GM06990 (cell line): Measurements from ENCODE around the gene DSG3.
A peak's percentile ranks its signal among the peaks of the same experiment; 100 is the strongest.

Experiments used
- DNase-seq: peaks from one replicate; pipeline ENCODE4 v3.0.0-alpha.2; 2011; ENCODE audit not compliant: insufficient read length; ENCODE audit errors: extremely low read depth
- H3K27me3 ChIP-seq: replicated peaks from 2 replicates; pipeline ENCODE4 v1.6.0; 2011; ENCODE audit warnings: low read length; ENCODE audit not compliant: control insufficient read depth, insufficient read depth
- H3K36me3 ChIP-seq: 2 replicates; pipeline ENCODE4 v1.5.1; 2011; ENCODE audit warnings: low read length; ENCODE audit not compliant: control insufficient read depth, insufficient read depth
- H3K4me3 ChIP-seq: replicated peaks from 2 replicates; pipeline ENCODE4 v1.5.1; 2011; ENCODE audit warnings: low read depth, mild to moderate bottlenecking, control low read depth, low read length
- TF ChIP-seq, protein P1 (sequence below): IDR thresholded peaks from 2 replicates; pipeline ENCODE4 v1.5.1; 2011; ENCODE audit warnings: low read length, control low read depth, mild to moderate bottlenecking, inconsistent platforms; ENCODE audit not compliant: insufficient read depth, poor library complexity, severe bottlenecking

Gene DSG3

DNA sequence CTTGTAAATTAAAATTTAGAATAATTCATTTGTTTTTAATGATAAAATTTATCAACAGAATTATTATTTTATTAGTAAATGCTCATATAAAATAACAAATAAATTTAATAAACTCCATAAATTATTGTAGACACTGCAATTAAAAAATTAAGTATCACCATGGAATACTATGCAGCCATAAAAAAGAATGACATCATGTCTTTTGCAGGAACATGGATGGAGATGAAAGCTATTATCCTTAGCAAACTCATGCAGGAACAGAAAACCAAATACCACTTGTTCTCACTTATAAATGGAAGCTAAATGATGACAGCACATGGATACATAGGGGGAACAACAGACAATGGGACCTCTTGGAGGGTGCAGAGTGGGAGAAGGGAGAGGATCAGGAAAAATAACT is 29.7 kb upstream of the DSG3 start:
- no peak for DNase-seq
- TF ChIP-seq, protein P1, sequence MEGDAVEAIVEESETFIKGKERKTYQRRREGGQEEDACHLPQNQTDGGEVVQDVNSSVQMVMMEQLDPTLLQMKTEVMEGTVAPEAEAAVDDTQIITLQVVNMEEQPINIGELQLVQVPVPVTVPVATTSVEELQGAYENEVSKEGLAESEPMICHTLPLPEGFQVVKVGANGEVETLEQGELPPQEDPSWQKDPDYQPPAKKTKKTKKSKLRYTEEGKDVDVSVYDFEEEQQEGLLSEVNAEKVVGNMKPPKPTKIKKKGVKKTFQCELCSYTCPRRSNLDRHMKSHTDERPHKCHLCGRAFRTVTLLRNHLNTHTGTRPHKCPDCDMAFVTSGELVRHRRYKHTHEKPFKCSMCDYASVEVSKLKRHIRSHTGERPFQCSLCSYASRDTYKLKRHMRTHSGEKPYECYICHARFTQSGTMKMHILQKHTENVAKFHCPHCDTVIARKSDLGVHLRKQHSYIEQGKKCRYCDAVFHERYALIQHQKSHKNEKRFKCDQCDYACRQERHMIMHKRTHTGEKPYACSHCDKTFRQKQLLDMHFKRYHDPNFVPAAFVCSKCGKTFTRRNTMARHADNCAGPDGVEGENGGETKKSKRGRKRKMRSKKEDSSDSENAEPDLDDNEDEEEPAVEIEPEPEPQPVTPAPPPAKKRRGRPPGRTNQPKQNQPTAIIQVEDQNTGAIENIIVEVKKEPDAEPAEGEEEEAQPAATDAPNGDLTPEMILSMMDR = no peak
- no peak overlapping the region for H3K4me3 ChIP-seq

DNA sequence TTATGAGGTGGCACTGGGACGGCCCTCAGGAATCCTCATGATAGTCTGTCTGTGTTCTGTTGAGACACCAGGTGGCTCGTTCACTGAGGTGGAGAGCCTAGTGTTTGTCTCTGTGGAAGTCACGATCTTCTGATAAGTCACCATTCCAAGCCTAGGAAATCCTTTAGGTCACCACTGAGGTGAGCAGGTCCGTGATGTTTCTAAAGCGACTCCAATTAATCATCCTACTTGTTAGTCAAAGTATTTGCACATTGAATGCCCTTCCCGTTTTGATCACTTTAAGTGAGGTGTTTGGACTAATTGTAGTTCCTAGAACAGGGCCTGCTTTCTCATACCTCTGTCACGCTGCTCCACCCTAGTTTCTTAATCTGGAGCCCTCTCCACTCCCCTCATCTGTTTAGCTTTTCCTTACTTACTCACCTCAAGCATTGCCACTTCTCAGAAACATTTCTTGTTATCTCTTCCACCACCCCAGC is 28.0 kb upstream of the DSG3 start:
- no peak for DNase-seq
- TF ChIP-seq, protein P1 = no peak
- Histone ChIP-seq H3K27me3 (no peaks in the 10 kb centered on the region), H3K4me3 (no peak overlapping the region), H3K36me3 (no peaks in the 10 kb centered on the region)

More for the DNA sequence above, 29.7 kb upstream of the DSG3 start:
- Histone ChIP-seq H3K36me3 (no peaks in the 10 kb centered on the region), H3K27me3 (no peaks in the 10 kb centered on the region)

DNA sequence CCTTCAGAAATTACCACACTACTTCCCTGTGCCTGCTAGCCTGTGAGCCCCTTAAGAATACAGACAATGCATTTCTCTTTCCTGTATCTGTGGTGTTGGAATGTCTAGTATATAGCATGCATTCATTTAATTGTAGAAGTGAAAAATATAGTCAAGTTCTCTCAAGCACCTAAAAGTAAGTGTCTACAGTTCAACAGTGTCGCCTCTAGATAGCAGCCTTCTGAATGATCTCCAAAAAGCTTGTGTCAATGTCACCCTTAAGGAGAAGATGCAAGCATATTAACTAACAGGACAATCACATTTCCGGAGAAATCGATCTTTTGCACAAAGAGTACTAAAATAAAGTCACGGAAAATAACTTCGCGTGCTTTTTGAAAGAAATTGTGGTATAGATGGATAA is 27.5 kb upstream of the DSG3 start:
- TF ChIP-seq, protein P1 = no peak
- Histone ChIP-seq H3K27me3 (no peaks in the 10 kb centered on the region), H3K36me3 (no peaks in the 10 kb centered on the region), H3K4me3 (no peak overlapping the region)
- DNase-seq = no peak

DNA sequence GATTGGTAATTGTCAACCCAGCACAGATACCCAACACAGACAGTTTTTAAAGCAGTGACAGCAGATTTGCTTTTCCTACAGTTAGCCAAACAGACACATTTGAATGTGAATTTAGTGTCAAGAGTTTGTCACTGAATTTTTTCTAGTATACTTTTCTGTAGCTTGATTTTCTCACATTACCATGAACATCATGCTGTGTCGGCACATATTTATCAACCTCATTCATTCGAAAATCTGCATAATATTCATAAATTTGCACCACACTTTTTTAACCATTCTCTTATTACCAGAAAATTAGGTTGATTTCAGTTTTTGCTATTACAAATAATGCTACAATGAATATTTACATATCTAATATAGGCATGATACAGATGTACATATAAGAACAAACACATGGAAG is 27.0 kb upstream of the DSG3 start:
- H3K36me3 ChIP-seq = no peaks in the 10 kb centered on the region
- DNase-seq = no peak
- no peaks in the 10 kb centered on the region for H3K27me3 ChIP-seq
- no peak overlapping the region for H3K4me3 ChIP-seq
- TF ChIP-seq, protein P1 = no peak

- TF ChIP-seq, protein P1 = peak; percentile 88
- Histone ChIP-seq H3K36me3 (no peaks in the 10 kb centered on the region), H3K4me3 (no peak overlapping the region), H3K27me3 (no peaks in the 10 kb centered on the region)
- no peak for DNase-seq
Observed at GRCh38 chr18:31424383-31424988, 23.1 kb upstream of the DSG3 start.

DNA sequence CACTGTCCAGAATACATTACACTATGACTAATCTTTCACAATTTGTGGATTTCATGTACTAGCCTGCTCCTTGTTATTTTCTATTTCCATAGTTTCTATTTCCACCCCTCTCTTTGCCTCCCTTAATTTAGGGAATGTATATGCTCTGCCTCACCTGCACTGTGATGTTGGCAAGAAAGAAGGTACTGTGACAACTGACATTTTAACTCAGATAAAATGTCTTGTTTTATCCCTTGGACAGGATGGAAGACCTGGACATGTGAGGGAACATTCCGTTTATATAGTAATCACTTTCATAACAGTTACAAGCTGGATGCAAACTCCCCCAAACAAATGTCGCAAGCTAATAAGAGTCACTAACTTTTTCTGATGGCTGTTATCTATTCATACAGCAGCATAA is 21.5 kb upstream of the DSG3 start:
- Histone ChIP-seq H3K27me3 (no peaks in the 10 kb centered on the region), H3K4me3 (no peak overlapping the region), H3K36me3 (no peaks in the 10 kb centered on the region)
- DNase-seq = no peak
- TF ChIP-seq, protein P1 = no peak
